ENCODE data around the gene SFXN5.

SFXN5 gene

DNA sequence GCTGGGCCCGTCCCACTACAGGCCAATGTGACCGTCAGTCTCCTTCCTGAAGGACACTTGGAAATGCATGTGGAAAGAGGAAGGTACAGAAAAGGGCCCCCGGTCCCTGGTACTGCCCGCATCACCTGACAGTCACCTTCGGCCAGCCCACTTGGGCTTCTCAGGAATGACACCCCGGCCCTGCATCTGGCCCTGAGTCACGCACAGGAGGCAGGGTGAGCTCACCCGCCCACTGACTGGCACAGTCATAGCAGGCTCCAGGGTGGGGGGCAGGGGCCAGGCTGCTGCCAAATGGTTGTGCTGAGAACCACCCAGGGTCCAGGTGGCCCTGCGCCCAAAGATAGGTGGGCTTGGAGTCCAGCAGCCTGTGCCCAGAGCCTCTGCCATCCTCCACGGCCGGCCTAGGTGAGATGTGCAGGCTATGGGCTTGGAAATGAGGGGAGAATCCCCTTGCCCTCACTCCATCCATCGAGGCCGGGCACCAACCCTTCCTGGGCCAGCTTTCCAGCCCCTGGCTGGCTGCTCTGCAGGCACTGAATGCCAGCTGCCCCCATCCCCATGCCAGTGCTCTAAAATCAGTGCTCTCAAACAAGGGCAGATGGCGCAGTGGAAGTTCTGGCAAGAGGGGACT is 140.1 kb downstream of the SFXN5 start:
- Mint-ChIP-seq H3K9me3 (no peaks in the 10 kb centered on the region), H3K4me3 (no peak overlapping the region), H3K36me3 (ENCODE audit: low read depth) (no peaks in the 10 kb centered on the region), H3K27ac (no peak overlapping the region), H3K27me3 (peaks cover 18% of the 10 kb centered on the region), H3K4me1 (ENCODE audit: low read depth) (no peaks in the 10 kb centered on the region)
- no peak for DNase-seq

GRCh38 chr2:72929010-72929409 is 142.5 kb downstream of the SFXN5 start:
- no peaks in the 10 kb centered on the region for H3K9me3 Mint-ChIP-seq
- H3K4me1 Mint-ChIP-seq (ENCODE audit: low read depth) = peaks cover under 1% of the 10 kb centered on the region
- no peak overlapping the region for H3K4me3 Mint-ChIP-seq
- no peaks in the 10 kb centered on the region for H3K36me3 Mint-ChIP-seq (ENCODE audit: low read depth)
- peaks cover 13% of the 10 kb centered on the region for H3K27me3 Mint-ChIP-seq
- H3K27ac Mint-ChIP-seq = no peak overlapping the region
- no peak for DNase-seq

GRCh38 chr2:72927619-72928550 is 143.6 kb downstream of the SFXN5 start:
- Mint-ChIP-seq H3K27ac (no peak overlapping the region), H3K4me3 (no peak overlapping the region), H3K36me3 (ENCODE audit: low read depth) (no peaks in the 10 kb centered on the region), H3K27me3 (peaks cover 25% of the 10 kb centered on the region), H3K9me3 (no peaks in the 10 kb centered on the region), H3K4me1 (ENCODE audit: low read depth) (peaks cover 6% of the 10 kb centered on the region)
- DNase-seq = peak; percentile 22

DNA sequence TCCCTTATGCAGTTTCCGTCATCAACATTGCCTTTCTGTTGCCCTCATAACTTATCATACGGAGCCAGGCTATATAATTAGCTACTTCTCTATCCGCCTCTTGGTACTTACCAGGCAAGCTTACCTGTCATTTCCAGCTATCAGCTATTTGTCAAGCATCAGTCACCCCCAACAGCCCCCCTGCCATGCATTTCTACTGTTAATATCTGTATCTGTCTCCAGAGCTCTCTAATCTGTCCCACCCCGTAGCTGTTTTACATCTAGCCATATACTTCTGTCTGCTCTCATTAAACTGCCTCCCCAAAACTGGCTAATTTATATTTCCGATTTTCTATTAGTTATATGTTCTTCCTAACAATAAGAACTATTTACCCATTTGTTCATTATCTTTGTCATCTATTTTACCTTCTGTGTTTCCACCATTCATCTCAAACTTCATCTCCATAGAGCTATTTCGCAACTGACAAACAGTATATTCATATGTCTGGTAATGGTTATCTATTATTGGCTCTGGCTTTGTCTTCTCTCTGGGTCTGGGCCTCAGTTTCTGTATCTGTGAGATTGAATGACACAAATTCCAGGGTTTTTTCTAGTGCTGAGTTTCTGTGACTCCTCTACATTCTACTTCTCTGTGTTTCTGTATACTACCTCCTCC is 144.6 kb downstream of the SFXN5 start:
- no peak for DNase-seq
- Mint-ChIP-seq H3K9me3 (no peaks in the 10 kb centered on the region), H3K4me3 (no peak overlapping the region), H3K4me1 (ENCODE audit: low read depth) (peaks cover 6% of the 10 kb centered on the region), H3K36me3 (ENCODE audit: low read depth) (no peaks in the 10 kb centered on the region), H3K27me3 (peaks cover 34% of the 10 kb centered on the region), H3K27ac (no peak overlapping the region)

DNA sequence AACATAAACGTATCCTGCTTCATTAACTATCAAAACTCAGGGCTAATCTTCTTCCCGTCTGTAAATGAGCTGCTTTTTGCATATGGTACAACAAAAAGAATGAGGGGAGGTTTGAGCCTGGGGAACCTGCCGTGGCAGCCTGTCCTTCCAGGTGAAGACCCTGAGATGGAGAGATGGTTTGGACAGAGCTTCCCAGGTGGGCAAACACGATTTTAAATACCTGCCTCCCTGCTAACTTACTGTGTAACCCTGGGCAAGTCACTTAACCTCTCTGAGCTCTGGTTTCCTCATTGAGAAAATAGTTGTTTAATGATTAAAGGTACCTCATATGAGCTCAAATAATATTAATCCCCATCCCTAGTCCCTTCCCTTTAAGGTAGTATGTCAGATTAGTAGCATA is 145.1 kb downstream of the SFXN5 start:
- H3K4me1 Mint-ChIP-seq (ENCODE audit: low read depth) = peaks cover 6% of the 10 kb centered on the region
- no peaks in the 10 kb centered on the region for H3K36me3 Mint-ChIP-seq (ENCODE audit: low read depth)
- H3K4me3 Mint-ChIP-seq = no peak overlapping the region
- no peaks in the 10 kb centered on the region for H3K9me3 Mint-ChIP-seq
- peaks cover 40% of the 10 kb centered on the region for H3K27me3 Mint-ChIP-seq
- no peak overlapping the region for H3K27ac Mint-ChIP-seq
- DNase-seq = no peak

GRCh38 chr2:72925328-72925943 is 146.1 kb downstream of the SFXN5 start:
- Mint-ChIP-seq H3K27me3 (peaks cover 49% of the 10 kb centered on the region), H3K4me1 (ENCODE audit: low read depth) (peaks cover 7% of the 10 kb centered on the region)

GRCh38 chr2:72924353-72925240 is 146.9 kb downstream of the SFXN5 start:
- DNase-seq = no peak
- Mint-ChIP-seq H3K4me1 (ENCODE audit: low read depth) (peaks cover 14% of the 10 kb centered on the region), H3K36me3 (ENCODE audit: low read depth) (no peaks in the 10 kb centered on the region), H3K27me3 (peaks cover 58% of the 10 kb centered on the region), H3K27ac (no peak overlapping the region), H3K9me3 (no peaks in the 10 kb centered on the region), H3K4me3 (no peak overlapping the region)

More at GRCh38 chr2:72925328-72925943, 146.1 kb downstream of the SFXN5 start:
- DNase-seq = no peak
- Mint-ChIP-seq H3K4me3 (no peak overlapping the region), H3K9me3 (no peaks in the 10 kb centered on the region), H3K36me3 (ENCODE audit: low read depth) (no peaks in the 10 kb centered on the region), H3K27ac (no peak overlapping the region)

DNA sequence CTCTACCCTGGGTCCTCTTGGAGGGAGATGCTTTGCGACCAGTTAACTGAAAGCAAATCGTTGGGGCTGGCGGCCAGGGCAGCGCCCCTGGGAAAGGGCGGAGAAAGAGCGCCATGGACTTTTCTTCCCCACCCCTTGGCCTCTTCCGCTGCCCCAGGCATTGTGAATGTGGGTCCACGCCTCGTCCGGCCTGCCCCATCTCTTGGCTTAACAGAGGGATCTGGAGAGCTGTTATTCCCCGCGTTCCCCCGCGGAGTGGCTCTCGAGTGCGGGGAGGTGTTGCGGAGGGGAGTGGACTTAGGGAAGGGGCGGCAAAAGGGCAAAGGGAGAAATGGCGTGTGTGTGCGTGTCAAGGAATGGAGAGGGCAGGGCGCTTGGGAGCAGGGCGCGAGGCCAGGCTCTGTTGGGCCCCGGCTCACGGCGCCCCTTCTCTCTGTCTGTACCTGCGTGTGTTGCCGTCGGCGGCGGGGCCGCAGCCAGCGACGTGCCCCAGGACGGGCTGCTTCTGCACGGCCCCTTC is 147.6 kb downstream of the SFXN5 start:
- H3K27me3 Mint-ChIP-seq = peaks cover 65% of the 10 kb centered on the region
- H3K36me3 Mint-ChIP-seq (ENCODE audit: low read depth) = no peaks in the 10 kb centered on the region
- DNase-seq = no peak
- H3K4me3 Mint-ChIP-seq = no peak overlapping the region
- H3K27ac Mint-ChIP-seq = no peak overlapping the region
- H3K4me1 Mint-ChIP-seq (ENCODE audit: low read depth) = peaks cover 20% of the 10 kb centered on the region
- H3K9me3 Mint-ChIP-seq = no peaks in the 10 kb centered on the region

GRCh38 chr2:72921853-72922252 is 149.7 kb downstream of the SFXN5 start:
- H3K4me3 Mint-ChIP-seq = no peak overlapping the region

GRCh38 chr2:72921088-72921851 is 150.2 kb downstream of the SFXN5 start:
- no peak overlapping the region for H3K27ac Mint-ChIP-seq
- no peaks in the 10 kb centered on the region for H3K36me3 Mint-ChIP-seq (ENCODE audit: low read depth)
- H3K4me3 Mint-ChIP-seq = no peak overlapping the region
- peaks cover 33% of the 10 kb centered on the region for H3K4me1 Mint-ChIP-seq (ENCODE audit: low read depth)
- no peak for DNase-seq
- H3K27me3 Mint-ChIP-seq = peaks cover 80% of the 10 kb centered on the region
- no peaks in the 10 kb centered on the region for H3K9me3 Mint-ChIP-seq

More at GRCh38 chr2:72921853-72922252, 149.7 kb downstream of the SFXN5 start:
- Mint-ChIP-seq H3K27me3 (peaks cover 74% of the 10 kb centered on the region), H3K9me3 (no peaks in the 10 kb centered on the region), H3K36me3 (ENCODE audit: low read depth) (no peaks in the 10 kb centered on the region), H3K4me1 (ENCODE audit: low read depth) (peaks cover 28% of the 10 kb centered on the region), H3K27ac (no peak overlapping the region)
- DNase-seq = no peak

DNA sequence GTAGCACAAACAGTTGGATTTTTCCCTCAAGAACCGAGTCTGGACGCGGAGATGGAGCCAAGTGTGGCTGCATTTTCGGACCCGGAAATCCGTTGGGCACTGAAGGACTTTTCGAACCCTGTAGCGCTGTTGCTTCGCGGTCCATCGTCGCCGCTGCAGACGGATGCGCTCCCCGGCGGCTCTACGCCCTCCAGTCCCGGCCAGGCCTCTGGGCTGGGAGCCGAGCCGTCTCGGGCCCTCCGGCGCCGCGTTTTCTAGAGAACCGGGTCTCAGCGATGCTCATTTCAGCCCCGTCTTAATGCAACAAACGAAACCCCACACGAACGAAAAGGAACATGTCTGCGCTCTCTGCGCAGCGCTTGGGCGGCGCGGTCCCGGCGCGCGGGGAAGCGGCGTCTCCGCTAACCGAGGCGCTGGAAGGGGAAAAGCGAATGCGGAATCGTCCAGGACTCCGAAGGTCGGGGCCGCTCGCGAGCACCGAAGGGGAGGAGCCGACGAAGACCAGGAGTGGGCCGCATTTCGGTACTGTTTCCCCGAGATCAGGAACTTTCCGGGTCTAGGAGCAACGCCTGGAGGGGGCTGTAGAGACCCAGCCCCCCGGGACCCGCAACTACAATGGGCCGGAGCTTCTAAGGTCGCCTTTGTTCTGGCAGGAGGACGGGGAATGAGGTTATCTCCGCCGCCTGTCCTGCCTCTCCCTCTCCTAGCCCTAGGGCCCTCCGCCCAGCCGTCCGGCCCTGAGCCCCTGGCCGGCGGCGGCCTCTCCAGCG is 151.0 kb downstream of the SFXN5 start:
- H3K36me3 Mint-ChIP-seq (ENCODE audit: low read depth) = no peaks in the 10 kb centered on the region
- peak overlapping the region; percentile 64 for H3K4me3 Mint-ChIP-seq
- H3K9me3 Mint-ChIP-seq = no peaks in the 10 kb centered on the region
- H3K27me3 Mint-ChIP-seq = peaks cover 83% of the 10 kb centered on the region
- peaks cover 37% of the 10 kb centered on the region for H3K4me1 Mint-ChIP-seq (ENCODE audit: low read depth)
- H3K27ac Mint-ChIP-seq = no peak overlapping the region
- DNase-seq = peak; percentile 61

DNA sequence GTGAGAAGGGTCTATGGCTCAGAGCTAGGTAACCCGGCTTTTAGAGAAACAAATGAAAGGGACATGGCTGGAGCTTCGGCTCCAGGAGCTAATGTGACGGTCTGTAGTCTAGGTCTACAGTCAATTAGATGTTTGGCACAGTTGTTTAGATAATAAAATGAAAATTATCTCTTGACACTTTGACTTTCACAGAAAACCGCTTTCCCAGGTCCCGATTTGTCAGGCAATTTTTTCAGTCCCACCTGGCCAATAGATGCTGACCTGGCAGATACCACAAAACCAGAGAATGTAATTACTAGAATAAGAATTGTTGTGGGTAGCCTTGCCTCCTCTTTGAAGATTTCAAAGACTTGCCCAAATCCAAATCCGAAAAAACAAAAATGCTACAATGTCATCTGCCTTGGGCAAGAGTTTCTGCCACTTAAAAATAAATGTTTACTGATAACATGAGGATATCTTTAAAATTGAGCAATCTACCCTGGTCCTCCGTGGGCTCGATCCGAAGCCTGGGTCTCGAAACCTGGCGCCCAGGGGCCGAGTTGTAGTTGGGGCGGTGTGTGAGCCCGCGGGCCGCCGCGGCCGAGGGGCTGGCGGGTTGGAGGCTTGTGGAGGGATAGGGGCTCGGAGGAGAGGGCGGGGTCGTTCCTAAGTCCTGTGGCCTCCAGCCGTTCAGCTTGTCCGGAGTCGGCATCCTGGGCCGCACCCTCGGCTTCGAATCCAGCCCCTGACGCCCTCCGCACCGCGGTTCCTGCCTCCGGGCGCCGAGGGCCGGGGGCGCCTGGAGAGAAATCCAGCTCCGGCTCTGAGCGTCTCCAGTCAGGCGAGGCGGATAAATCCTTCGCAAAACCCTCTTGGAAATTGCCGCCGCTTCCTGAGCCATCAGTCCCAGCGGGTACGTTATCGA is 151.8 kb downstream of the SFXN5 start:
- Mint-ChIP-seq H3K27ac (no peak overlapping the region), H3K4me1 (ENCODE audit: low read depth) (peaks cover 45% of the 10 kb centered on the region), H3K9me3 (no peaks in the 10 kb centered on the region), H3K36me3 (ENCODE audit: low read depth) (no peaks in the 10 kb centered on the region), H3K27me3 (peaks cover 83% of the 10 kb centered on the region), H3K4me3 (peak overlapping the region; percentile 64)
- no peak for DNase-seq

Measured in activated T-cell treated with anti-CD3 and anti-CD28 coated beads, Interleukin-2, amount 50 U/mL, for 24 hours (primary cell).